Measurements from ENCODE around the gene SLC1A3. TPM values are rescaled to one million over a fixed set of nuclear protein-coding genes. Genes with fewer than 3 reads are reported as not detected.

The SLC1A3 gene
- total and polyA plus RNA-seq, 12 donors = 10.0 to 94.1 (median 43.2) TPM

- H3K4me1 ChIP-seq (replicated peaks in 1 of 2) = no peaks in the 10 kb centered on the region
- no peak overlapping the region for H3K27ac ChIP-seq
- DNase-seq = no peak
- no peak overlapping the region for H3K4me3 ChIP-seq
- WGBS, 4 donors = 70 to 87% (median 81%) methylated on average over 1 of the region's 1 CpG
- no peaks in the 10 kb centered on the region for H3K9me3 ChIP-seq (replicated peaks in 1 of 3)
- H3K27me3 ChIP-seq = no peaks in the 10 kb centered on the region
- no peaks in the 10 kb centered on the region for H3K36me3 ChIP-seq (replicated peaks in 1 of 2)
- intact Hi-C loops (cut with DNase I) = no loop called here
- TF ChIP-seq CTCF (IDR thresholded peaks at IDR 0.05) (no peak), POLR2A (IDR thresholded peaks at IDR 0.05) (no peak)
These were observed 10.2 kb upstream of the SLC1A3 start for GRCh38 chr5:36596247-36596646.

- H3K36me3 ChIP-seq (replicated peaks in 1 of 2) = no peaks in the 10 kb centered on the region
- no peaks in the 10 kb centered on the region for H3K9me3 ChIP-seq (replicated peaks in 1 of 3)
- H3K4me1 ChIP-seq (replicated peaks in 1 of 2) = no peaks in the 10 kb centered on the region
- DNase-seq = no peak
- H3K27me3 ChIP-seq = no peaks in the 10 kb centered on the region
- WGBS, 4 donors = 79 to 88% (median 87%) methylated on average over 6 of the region's 6 CpGs
- TF ChIP-seq CTCF (IDR thresholded peaks at IDR 0.05) (no peak), POLR2A (IDR thresholded peaks at IDR 0.05) (no peak)
- no peak overlapping the region for H3K4me3 ChIP-seq
- intact Hi-C loops (cut with DNase I) = no loop called here
- H3K27ac ChIP-seq = no peak overlapping the region
These were observed 9.7 kb upstream of the SLC1A3 start for GRCh38 chr5:36596756-36597155.

GRCh38 chr5:36598045-36598444 is 8.4 kb upstream of the SLC1A3 start:
- 78 to 88% (median 84%) methylated on average over 3 of the region's 3 CpGs for WGBS, 4 donors
- no peak overlapping the region for H3K27ac ChIP-seq
- no peaks in the 10 kb centered on the region for H3K36me3 ChIP-seq (replicated peaks in 1 of 2)
- no peak for DNase-seq
- no peak overlapping the region for H3K4me3 ChIP-seq
- H3K4me1 ChIP-seq (replicated peaks in 1 of 2) = no peaks in the 10 kb centered on the region
- H3K9me3 ChIP-seq (replicated peaks in 1 of 3) = no peaks in the 10 kb centered on the region
- TF ChIP-seq POLR2A (IDR thresholded peaks at IDR 0.05) = no peak
- TF ChIP-seq CTCF (IDR thresholded peaks at IDR 0.05) = no peak
- intact Hi-C loops (cut with DNase I) = no loop called here
- no peaks in the 10 kb centered on the region for H3K27me3 ChIP-seq

- Histone ChIP-seq H3K36me3 (replicated peaks in 1 of 2) (no peaks in the 10 kb centered on the region), H3K27ac (no peak overlapping the region), H3K4me3 (no peak overlapping the region), H3K4me1 (replicated peaks in 1 of 2) (no peaks in the 10 kb centered on the region), H3K27me3 (no peaks in the 10 kb centered on the region), H3K9me3 (replicated peaks in 1 of 3) (no peaks in the 10 kb centered on the region)
- 66 to 74% (median 70%) methylated on average over 6 of the region's 6 CpGs for WGBS, 4 donors
- intact Hi-C loops (cut with DNase I) = no loop called here
- TF ChIP-seq CTCF (IDR thresholded peaks at IDR 0.05) (no peak), POLR2A (IDR thresholded peaks at IDR 0.05) (no peak)
- no peak for DNase-seq
These were observed 6.2 kb upstream of the SLC1A3 start for GRCh38 chr5:36599986-36600779.
